HCT116 (cell line): ENCODE data around the gene CCZ1. TPM values are rescaled to one million over a fixed set of nuclear protein-coding genes. Genes with fewer than 3 reads are reported as not detected.
A peak's percentile ranks its signal among the peaks of the same experiment; 100 is the strongest.
"Not testable (repeated sequence)": the region's sequence is repeated elsewhere in the genome, so short reads cannot be mapped to it uniquely, and the experiment has no call there.

Source experiments
- ATAC-seq: fragments of 200-7000 bp; cut with Tn5 transposase; 2 replicates; pipeline ENCODE4 v1.9.1; 2020; ENCODE audit warnings: mild to moderate bottlenecking, moderate library complexity
- Bru-seq: library from RNA; stranded (reverse); fragments of 400-500 nt; gene quantifications from one replicate; lab custom pipeline; 2021; lab: Mats Ljungman, UMichigan
- BruChase-seq, 2 experiments: library from RNA; stranded (reverse); fragments of 400-500 nt; gene quantifications; one replicate each; lab custom pipeline; 2021; lab: Mats Ljungman, UMichigan
- BruUV-seq: library from RNA; stranded (reverse); fragments of 400-500 nt; replicated peaks from 2 replicates; lab custom pipeline; 2021; lab: Mats Ljungman, UMichigan
- CTCF ChIA-PET: fragments of 300-600 bp; sonication (Branson Sonifier 250); formaldehyde crosslinking; loops from one replicate; lab custom pipeline; 2021; ENCODE audit warnings: antibody characterized with exemption; lab: Charles Lee
- POLR2A ChIA-PET: fragments of 300-600, 350-600 bp; sonication (Branson Sonifier 250); formaldehyde crosslinking; loops from one replicate; lab custom pipeline; 2021; ENCODE audit warnings: antibody characterized with exemption; lab: Charles Lee
- RAD21 ChIA-PET, 2 experiments: fragments of 300-600 bp; sonication (Branson Sonifier 250); formaldehyde crosslinking; loops; one replicate each; lab custom pipeline; 2023; ENCODE audit warnings: low total read pairs in 2 of 2; ENCODE audit not compliant: uncharacterized antibody in 2 of 2, unreplicated experiment in 2 of 2, low non-redundant PET in 1 of 2; lab: Charles Lee
- DNase-seq: peaks from one replicate; pipeline ENCODE4 v3.0.0-alpha.2; 2010; ENCODE audit warnings: low read depth, low spot score
- H2AFZ ChIP-seq: fragments of 200-600 bp; shearing (Covaris generic), sonication (generic); 2 replicates; pipeline ENCODE4 v1.6.1; 2017; ENCODE audit warnings: low read depth, mixed run types, mixed read lengths, antibody characterized with exemption, low read length; ENCODE audit not compliant: poor library complexity, severe bottlenecking
- H3K27ac ChIP-seq: 2 replicates; pipeline ENCODE4 v1.5.1; 2012; ENCODE audit warnings: low read depth, low read length
- H3K27me3 ChIP-seq: fragments of 200-600 bp; sonication (generic); 2 replicates; pipeline ENCODE4 v1.6.1; 2016; ENCODE audit warnings: mixed run types, low read length, mixed read lengths; ENCODE audit not compliant: insufficient read depth
- H3K36me3 ChIP-seq, 2 experiments: fragments of 200-500 bp in 1 of 2; fragments of 200-600 bp in 1 of 2; sonication (Bioruptor generic) in 1 of 2; sonication (generic) in 1 of 2; 2 replicates each; pipeline versions ENCODE4 v1.5.1 to v1.6.1; 2014 to 2016; ENCODE audit warnings: low read length in 2 of 2, inconsistent platforms in 1 of 2, mixed read lengths in 1 of 2, mixed run types in 1 of 2; ENCODE audit not compliant: insufficient read depth in 2 of 2, control insufficient read depth in 1 of 2
- H3K4me1 ChIP-seq, 2 experiments: fragments of 200-600 bp in 1 of 2; sonication (generic) in 1 of 2; 2 replicates each; pipeline versions ENCODE4 v1.5.1 to v1.6.1; 2012 to 2017; ENCODE audit warnings: low read length in 2 of 2, inconsistent platforms in 1 of 2, mild to moderate bottlenecking in 1 of 2, mixed read lengths in 1 of 2, mixed run types in 1 of 2, moderate library complexity in 1 of 2; ENCODE audit not compliant: insufficient read depth in 2 of 2, control insufficient read depth in 1 of 2
- H3K4me2 ChIP-seq: fragments of 200-600 bp; sonication (generic); 2 replicates; pipeline ENCODE4 v1.6.1; 2017; ENCODE audit warnings: mixed run types, low read length, mixed read lengths
- H3K4me3 ChIP-seq, 2 experiments: fragments of 200-600 bp in 1 of 2; sonication (generic) in 1 of 2; replicated peaks in 1 of 2; 2 replicates each; pipeline ENCODE4 v1.5.1; 2011 to 2016; ENCODE audit warnings: low read length in 2 of 2, control low read depth in 1 of 2, low read depth in 1 of 2, mild to moderate bottlenecking in 1 of 2, mixed read lengths in 1 of 2, mixed run types in 1 of 2
- H3K79me2 ChIP-seq: fragments of 200-600 bp; sonication (generic); 2 replicates; pipeline ENCODE4 v1.6.1; 2017; ENCODE audit warnings: mild to moderate bottlenecking, mixed run types, low read length, moderate library complexity, mixed read lengths; ENCODE audit not compliant: insufficient read depth
- H3K9ac ChIP-seq: fragments of 200-600 bp; sonication (generic); 2 replicates; pipeline ENCODE4 v1.6.1; 2016; ENCODE audit warnings: low read length, mixed read lengths
- H3K9me2 ChIP-seq: fragments of 200-600 bp; sonication (generic), shearing (Covaris generic); 2 replicates; pipeline ENCODE4 v1.6.1; 2017; ENCODE audit warnings: mixed run types, mild to moderate bottlenecking, moderate library complexity; ENCODE audit not compliant: insufficient read depth
- H3K9me3 ChIP-seq, 2 experiments: fragments of 200-500 bp in 1 of 2; fragments of 200-600 bp in 1 of 2; sonication (Bioruptor generic) in 1 of 2; sonication (generic) in 1 of 2; 2 replicates each; pipeline ENCODE4 v1.6.1; 2014 to 2017; ENCODE audit warnings: low read length in 2 of 2, mixed read lengths in 2 of 2, inconsistent platforms in 1 of 2, low read depth in 1 of 2, mild to moderate bottlenecking in 1 of 2, mixed run types in 1 of 2, moderate library complexity in 1 of 2; ENCODE audit not compliant: control insufficient read depth in 1 of 2, insufficient read depth in 1 of 2
- H4K20me1 ChIP-seq: fragments of 200-600 bp; sonication (generic), shearing (Covaris generic); 2 replicates; pipeline ENCODE4 v1.6.1; 2017; ENCODE audit warnings: mixed run types, mild to moderate bottlenecking, moderate library complexity; ENCODE audit not compliant: insufficient read depth
- EGR1 ChIP-seq: IDR thresholded peaks from 2 replicates; pipeline ENCODE4 v1.6.1; 2012; ENCODE audit warnings: low read depth
- ELF1 ChIP-seq: IDR thresholded peaks from 2 replicates; pipeline ENCODE4 v1.6.1; 2012; ENCODE audit warnings: low read depth, borderline replicate concordance
- POLR2AphosphoS5 ChIP-seq: IDR thresholded peaks from 2 replicates; pipeline ENCODE4 v1.6.1; 2011; ENCODE audit warnings: mild to moderate bottlenecking, low read depth, low read length, moderate library complexity
- intact Hi-C: fragments of 100-400 bp; cut with micrococcal nuclease; formaldehyde crosslinking; loops from 2 replicates; pipeline ENCODE4 v1.10.0; 2022
- long read RNA-seq: library from polyadenylated mRNA; unstranded; transcript quantifications from one replicate; pipeline ENCODE4 v2.0.0, GENCODE V29; 2021; ENCODE audit not compliant: unreplicated experiment
- polyA plus RNA-seq: library from polyadenylated mRNA; unstranded; fragments of >200 nt; gene quantifications from 2 replicates; pipeline ENCODE4 v1.2.1, GENCODE V29; 2012; ENCODE audit warnings: missing spikeins
- total RNA-seq: library from RNA; stranded (reverse); gene quantifications from one replicate; pipeline ENCODE4 v1.2.1, GENCODE V29; 2021; ENCODE audit not compliant: unreplicated experiment
- TF ChIP-seq, protein P1 (sequence below), 3 experiments: fragments of 200-600 bp in 1 of 3; sonication (generic) in 1 of 3; IDR thresholded peaks in 2 of 3; conservative IDR thresholded peaks in 1 of 3; 2 replicates each; pipeline ENCODE4 v1.5.1; 2012 to 2017; ENCODE audit warnings: low read depth in 2 of 3, low read length in 2 of 3, antibody characterized with exemption in 1 of 3, borderline replicate concordance in 1 of 3, control low read depth in 1 of 3, mild to moderate bottlenecking in 1 of 3, mixed read lengths in 1 of 3, mixed run types in 1 of 3, moderate library complexity in 1 of 3; ENCODE audit not compliant: insufficient read depth in 1 of 3
- TF ChIP-seq, protein P2 (sequence below): IDR thresholded peaks from 2 replicates; pipeline ENCODE4 v1.6.1; 2012

Gene CCZ1
- total RNA-seq (115 TPM), Bru-seq, nascent RNA (percentile 70 among the genes with signal in this experiment), BruChase-seq, experiment 1, labeled RNA remaining after a 6-hour chase (percentile 79 among the genes with signal in this experiment), BruChase-seq, experiment 2, labeled RNA remaining after a 2-hour chase (percentile 80 among the genes with signal in this experiment)
- 43.2 and 48.4 TPM in 2 replicates for polyA plus RNA-seq
- long read RNA-seq, transcript CCZ1-201 (15 exons, 1,802 nt): major isoform, 258 of 289 reads
- long read RNA-seq, partial matches to known transcripts: 9 of 289 reads
- long read RNA-seq, other reads (novel, unspliced or antisense): 19 of 289 reads

DNA sequence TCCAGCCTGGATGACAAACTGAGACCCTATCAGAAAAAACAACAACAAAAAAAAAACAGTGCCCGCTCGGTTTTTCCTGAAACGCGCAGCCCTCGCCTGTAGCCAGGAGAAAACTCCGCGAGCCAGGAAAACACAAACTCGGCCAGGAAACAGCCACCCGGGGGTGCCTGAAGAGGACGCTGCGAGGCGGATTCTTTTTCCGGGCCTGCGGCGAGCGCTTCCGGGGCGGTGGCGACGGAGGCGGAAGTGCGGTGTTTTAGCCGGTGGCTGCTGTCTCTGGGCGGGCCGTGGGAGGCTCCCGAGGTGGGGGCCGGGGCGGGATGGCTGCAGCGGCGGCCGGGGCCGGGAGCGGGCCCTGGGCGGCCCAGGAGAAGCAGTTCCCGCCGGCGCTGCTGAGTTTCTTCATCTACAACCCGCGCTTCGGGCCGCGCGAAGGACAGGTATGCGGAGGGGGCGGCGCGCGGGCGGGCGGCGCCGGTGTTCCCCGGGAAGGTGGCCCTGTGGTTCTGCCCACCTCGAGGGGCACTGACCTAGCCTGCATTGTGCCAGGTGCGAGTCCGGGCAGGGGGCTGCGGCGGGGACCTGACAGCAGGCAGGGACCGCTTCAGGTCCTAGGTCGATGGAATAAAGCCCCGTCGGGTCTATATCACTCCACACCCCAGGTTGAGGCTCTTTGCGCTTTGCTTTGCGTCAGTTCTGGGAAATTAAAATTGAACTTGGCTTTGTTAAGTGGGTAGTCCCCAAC lies at the start of gene CCZ1:
CCZ1 (plus strand) TSS at position 254 of the 745 bp plus-strand sequence; CDS start at position 321, 67 bp downstream.
- intact Hi-C loops, H4K20me1 ChIP-seq, POLR2A ChIA-PET, H3K27me3 ChIP-seq, RAD21 ChIA-PET, H3K79me2 ChIP-seq, BruUV-seq, H3K36me3 ChIP-seq, H3K9me3 ChIP-seq, CTCF ChIA-PET, H3K9me2 ChIP-seq, H3K27ac ChIP-seq, H2AFZ ChIP-seq, H3K4me1 ChIP-seq: not testable (repeated sequence)
- H3K4me2 ChIP-seq: peak within 1 kb of the TSS; percentile 54
- TF ChIP-seq POLR2AphosphoS5 (peak; percentile 50), EGR1 (peak; percentile 34; the same call in 1 of the 2 replicates), ELF1 (peak; percentile 65)
- TF ChIP-seq, protein P1, sequence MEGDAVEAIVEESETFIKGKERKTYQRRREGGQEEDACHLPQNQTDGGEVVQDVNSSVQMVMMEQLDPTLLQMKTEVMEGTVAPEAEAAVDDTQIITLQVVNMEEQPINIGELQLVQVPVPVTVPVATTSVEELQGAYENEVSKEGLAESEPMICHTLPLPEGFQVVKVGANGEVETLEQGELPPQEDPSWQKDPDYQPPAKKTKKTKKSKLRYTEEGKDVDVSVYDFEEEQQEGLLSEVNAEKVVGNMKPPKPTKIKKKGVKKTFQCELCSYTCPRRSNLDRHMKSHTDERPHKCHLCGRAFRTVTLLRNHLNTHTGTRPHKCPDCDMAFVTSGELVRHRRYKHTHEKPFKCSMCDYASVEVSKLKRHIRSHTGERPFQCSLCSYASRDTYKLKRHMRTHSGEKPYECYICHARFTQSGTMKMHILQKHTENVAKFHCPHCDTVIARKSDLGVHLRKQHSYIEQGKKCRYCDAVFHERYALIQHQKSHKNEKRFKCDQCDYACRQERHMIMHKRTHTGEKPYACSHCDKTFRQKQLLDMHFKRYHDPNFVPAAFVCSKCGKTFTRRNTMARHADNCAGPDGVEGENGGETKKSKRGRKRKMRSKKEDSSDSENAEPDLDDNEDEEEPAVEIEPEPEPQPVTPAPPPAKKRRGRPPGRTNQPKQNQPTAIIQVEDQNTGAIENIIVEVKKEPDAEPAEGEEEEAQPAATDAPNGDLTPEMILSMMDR (IDR thresholded peaks at IDR 0.05 in 2 of 3, conservative IDR thresholded peaks at IDR 0.05 in 1 of 3; ENCODE audit: borderline replicate concordance in 1 of 3, insufficient read depth in 1 of 3, low read depth in 2 of 3, low read length in 2 of 3): peak in 2 of 3 experiments; percentile 10 to 25; a peak in 1 of 6 replicates
- TF ChIP-seq, protein P2, sequence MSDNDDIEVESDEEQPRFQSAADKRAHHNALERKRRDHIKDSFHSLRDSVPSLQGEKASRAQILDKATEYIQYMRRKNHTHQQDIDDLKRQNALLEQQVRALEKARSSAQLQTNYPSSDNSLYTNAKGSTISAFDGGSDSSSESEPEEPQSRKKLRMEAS: peak; percentile 23; the same call in 1 of the 2 replicates
- peak within 1 kb of the TSS; percentile 41 to 52 for H3K4me3 ChIP-seq
- H3K9ac ChIP-seq: peak within 1 kb of the TSS; percentile 44
- ATAC-seq: peak; percentile 87
- DNase-seq: peak; percentile 51
